COLO668 (cell line): ENCODE data around the gene NOS1AP.

Experiments
- DNase-seq: peaks from one replicate; lab custom pipeline; 2025; ENCODE audit not compliant: unreplicated experiment; lab: John Stamatoyannopoulos, UW

Gene NOS1AP

GRCh38 chr1:162285149-162285561 is 215.7 kb downstream of the NOS1AP start:
- DNase-seq, result no peak

GRCh38 chr1:162291000-162291399 is 221.5 kb downstream of the NOS1AP start:
- DNase-seq, result no peak

GRCh38 chr1:162292422-162292849 is 222.9 kb downstream of the NOS1AP start:
- DNase-seq, result no peak

- DNase-seq, result no peak
These were observed 223.7 kb downstream of the NOS1AP start for GRCh38 chr1:162293073-162293692.

GRCh38 chr1:162294015-162294414 is 224.5 kb downstream of the NOS1AP start:
- DNase-seq, result no peak

- DNase-seq, result no peak
These were observed 227.7 kb downstream of the NOS1AP start for GRCh38 chr1:162297208-162297607.

GRCh38 chr1:162298266-162298665 is 228.8 kb downstream of the NOS1AP start:
- no peak for DNase-seq

- DNase-seq, result no peak
These were observed 229.5 kb downstream of the NOS1AP start for GRCh38 chr1:162299018-162299417.

- DNase-seq, result no peak
These were observed 230.8 kb downstream of the NOS1AP start for GRCh38 chr1:162300057-162300917.

- no peak for DNase-seq
These were observed 232.2 kb downstream of the NOS1AP start for GRCh38 chr1:162301696-162302095.

- DNase-seq, result no peak
These were observed 233.0 kb downstream of the NOS1AP start for GRCh38 chr1:162302306-162303003.

GRCh38 chr1:162303004-162303344 is 233.5 kb downstream of the NOS1AP start:
- no peak for DNase-seq

- DNase-seq, result no peak
These were observed 235.2 kb downstream of the NOS1AP start for GRCh38 chr1:162304736-162305135.

GRCh38 chr1:162305969-162306368 is 236.5 kb downstream of the NOS1AP start:
- DNase-seq, result no peak

- no peak for DNase-seq
These were observed 240.8 kb downstream of the NOS1AP start for GRCh38 chr1:162310337-162310736.

- DNase-seq, result no peak
These were observed 244.7 kb downstream of the NOS1AP start for GRCh38 chr1:162314206-162314605.

GRCh38 chr1:162315673-162316072 is 246.2 kb downstream of the NOS1AP start:
- no peak for DNase-seq

GRCh38 chr1:162316187-162316586 is 246.7 kb downstream of the NOS1AP start:
- DNase-seq, result no peak

- no peak for DNase-seq
These were observed 248.1 kb downstream of the NOS1AP start for GRCh38 chr1:162317621-162318020.

GRCh38 chr1:162319493-162320175 is 250.1 kb downstream of the NOS1AP start:
- DNase-seq, result no peak

- DNase-seq, result no peak
These were observed 252.4 kb downstream of the NOS1AP start for GRCh38 chr1:162321809-162322422.
